Measurements from ENCODE around the gene NEK10. TPM values are rescaled to one million over a fixed set of nuclear protein-coding genes. Genes with fewer than 3 reads are reported as not detected.

The NEK10 gene
- total RNA-seq, 2 donors from 2014 or later: 0.73 to 0.98 TPM

DNA sequence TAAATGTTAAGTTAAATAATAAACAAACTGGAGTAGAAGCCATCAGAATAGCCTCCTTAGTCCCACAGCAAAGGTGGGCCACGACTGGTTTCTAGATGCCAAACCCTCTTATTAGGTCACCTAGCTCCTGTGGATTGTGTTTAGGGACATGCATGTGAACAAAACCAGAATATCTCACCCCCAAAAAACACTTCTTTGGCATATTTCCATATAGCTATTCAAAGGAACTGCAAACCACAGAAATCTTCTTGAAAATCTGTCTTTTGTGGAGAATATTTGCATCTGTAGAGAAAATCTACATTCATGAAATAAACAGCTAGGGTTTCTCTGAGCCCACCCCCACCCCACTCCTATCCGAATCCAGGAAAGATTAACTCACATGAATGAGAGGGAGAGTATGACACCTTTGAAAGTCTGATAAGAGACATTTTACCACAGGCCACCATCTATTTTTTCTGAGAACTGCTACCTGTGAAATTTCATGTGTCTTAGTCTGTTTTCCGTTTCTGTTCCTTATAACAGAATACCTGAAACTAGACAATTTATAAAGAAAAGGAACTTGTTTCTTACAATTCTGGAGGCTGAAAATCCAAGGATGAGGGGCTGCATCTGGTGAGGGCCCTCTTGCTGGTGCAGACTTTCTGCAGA, 159.4 kb downstream of the NEK10 start:
- DNase-seq (no peak), ATAC-seq (no peak)
- intact Hi-C loops (cut with DNase I, micrococcal nuclease): no loop called here

DNA sequence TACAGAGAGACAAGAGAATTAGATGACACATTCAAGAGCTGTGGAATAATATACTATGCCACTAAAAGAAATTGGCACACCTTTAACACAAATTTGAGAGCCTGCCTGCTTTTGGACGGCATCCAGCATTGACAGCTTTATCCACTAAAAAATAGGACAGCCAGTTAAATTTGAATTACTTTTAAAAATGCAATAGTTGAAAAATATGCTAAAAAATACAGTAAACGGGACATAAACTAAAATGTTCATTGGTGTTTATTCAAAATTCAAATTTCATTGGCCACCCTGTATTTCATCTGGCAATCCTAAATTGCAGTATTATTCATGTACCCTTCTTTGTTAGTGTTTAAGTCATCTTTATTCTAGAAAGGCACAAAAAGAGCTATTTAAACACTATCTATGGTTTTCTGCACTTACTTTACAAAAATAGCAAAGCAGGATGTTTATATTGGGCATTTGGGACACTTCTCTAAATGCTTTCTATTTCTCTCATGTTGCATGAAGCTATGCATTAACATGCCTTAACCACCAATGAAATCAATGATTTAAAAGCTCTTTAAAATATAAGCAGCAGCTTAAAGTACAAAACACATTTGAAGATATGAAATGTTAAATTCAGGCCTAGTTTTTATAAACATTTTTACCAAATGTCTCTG, 160.1 kb downstream of the NEK10 start:
- intact Hi-C loops (cut with DNase I, micrococcal nuclease): no loop called here
- ATAC-seq: no peak
- DNase-seq: no peak

DNA sequence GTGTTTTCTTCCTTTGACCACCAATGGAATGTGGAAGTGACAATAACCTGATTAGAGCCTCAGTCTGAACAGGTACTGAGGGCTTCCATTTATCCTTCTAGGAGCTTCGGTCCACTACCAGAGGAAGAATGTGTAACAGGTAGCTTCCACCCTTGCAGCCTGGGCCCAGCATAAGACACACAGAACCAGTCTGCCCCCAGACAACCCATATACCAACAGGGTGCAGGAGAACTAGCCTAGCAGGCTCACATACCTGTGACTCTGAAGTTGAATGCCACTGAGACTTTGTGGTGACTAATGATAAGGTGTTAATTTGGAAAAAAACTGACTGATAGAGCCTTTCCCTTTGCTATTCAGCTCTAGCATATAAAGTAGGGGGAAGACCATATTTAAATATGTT, 166.2 kb downstream of the NEK10 start:
- no peak for ATAC-seq
- DNase-seq: no peak
- intact Hi-C loops (cut with DNase I, micrococcal nuclease): no loop called here

DNA sequence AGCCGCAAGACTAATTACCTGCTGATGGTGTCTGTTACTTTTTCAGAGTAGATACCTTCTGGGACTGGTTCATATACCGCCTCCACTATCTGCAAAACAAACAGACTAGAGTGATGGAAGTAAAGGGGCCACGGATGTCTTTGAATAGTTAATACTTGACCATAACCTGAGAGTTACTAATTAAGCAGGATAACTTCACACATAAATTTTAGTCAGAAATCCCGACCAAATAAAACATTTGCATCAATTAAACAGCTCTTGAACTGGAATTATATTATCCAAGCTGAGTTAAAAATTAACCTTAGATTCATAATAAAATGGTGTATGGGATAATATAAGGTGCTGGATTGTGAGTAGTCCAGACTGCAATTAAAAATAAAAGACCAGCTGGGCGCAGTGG, 167.7 kb downstream of the NEK10 start:
- no peak for DNase-seq
- peak; percentile 92 for ATAC-seq
- intact Hi-C loops (cut with DNase I, micrococcal nuclease): no loop called here

DNA sequence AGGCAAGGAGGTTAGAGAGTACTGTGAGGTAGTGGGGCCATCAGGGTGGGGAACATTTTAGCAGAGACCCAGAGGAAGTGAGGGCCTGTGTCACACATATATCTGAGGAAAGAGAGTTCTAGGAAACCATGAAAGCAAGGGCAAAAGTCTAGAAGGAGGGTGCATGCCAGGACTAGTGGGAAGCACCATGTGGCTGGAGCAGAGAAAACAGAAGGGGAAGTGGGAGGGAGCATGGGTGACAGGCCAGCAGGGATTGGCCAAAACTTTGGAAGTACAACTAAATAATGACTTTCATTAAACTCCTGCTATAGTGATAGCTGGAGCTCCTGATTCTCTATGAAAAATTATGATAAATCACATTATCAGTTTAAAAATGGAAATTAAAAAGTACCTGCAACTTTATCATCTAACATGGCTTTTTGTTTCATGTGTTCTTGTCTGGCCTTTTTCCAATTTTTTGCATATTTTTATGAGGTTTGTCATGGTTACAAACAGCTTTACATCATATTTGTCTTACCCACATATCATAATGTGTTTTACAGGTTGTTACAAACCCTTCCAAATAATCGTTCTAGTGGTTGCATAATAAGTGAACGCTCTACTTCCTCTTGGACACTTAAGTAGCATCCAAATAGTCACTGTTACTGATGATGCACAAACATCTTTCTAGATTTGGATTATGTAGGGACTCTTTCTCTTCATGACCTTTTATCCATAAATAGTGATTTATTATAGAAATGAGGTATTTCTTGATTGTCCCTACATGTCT, 168.3 kb downstream of the NEK10 start:
- peak; percentile 86 for ATAC-seq
- intact Hi-C loops (cut with DNase I, micrococcal nuclease): no loop called here
- peak; percentile 10 to 36 for DNase-seq

DNA sequence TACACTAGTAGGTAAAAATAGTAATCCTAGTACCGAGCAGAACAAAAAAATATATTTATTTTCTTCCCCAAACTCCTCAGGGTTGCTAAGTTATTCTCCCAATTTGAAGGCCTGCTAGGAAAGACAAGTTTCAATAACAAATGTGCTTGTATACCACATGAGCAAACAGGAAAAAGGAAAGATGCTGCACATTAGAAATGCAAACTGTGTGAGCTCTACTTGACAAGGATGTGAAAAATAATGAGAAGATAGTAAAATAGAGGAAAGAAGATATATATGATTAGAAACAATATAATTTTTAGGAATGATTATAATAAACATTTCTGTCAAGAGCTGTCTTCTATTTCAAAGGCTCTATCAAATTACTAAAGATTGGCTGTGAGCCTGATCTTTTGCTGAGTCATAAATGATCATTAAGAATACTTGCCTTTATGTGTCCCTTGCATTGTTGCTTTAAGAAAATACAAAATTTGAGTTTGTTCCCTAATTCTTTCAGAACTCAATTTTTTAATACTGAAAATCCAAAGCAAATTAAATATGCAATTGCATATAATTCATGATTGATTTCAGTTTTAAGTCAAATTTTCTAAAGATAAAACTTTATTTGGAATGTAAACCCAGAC, 174.2 kb downstream of the NEK10 start:
- DNase-seq (no peak), ATAC-seq (no peak)
- intact Hi-C loops (cut with DNase I, micrococcal nuclease): no loop called here

DNA sequence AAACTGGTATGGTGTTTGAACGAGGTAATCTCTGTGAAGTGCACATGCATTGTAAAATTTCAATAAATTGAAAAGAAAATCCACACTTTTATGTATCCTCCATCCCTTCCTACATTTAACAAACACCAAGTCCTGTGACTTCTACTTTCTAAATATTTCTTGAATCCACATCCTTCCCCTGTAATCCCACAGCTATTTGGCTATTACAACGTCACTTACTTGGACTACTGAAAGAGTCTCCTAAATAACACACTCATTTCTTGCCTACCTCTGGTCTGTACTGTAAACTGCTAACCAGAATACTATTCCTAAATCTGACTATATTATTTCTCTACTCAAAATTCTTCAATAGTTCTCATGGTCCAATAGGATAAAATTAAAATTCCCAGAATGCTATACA, 176.1 kb downstream of the NEK10 start:
- no peak for DNase-seq
- no peak for ATAC-seq
- intact Hi-C loops (cut with DNase I, micrococcal nuclease): no loop called here

DNA sequence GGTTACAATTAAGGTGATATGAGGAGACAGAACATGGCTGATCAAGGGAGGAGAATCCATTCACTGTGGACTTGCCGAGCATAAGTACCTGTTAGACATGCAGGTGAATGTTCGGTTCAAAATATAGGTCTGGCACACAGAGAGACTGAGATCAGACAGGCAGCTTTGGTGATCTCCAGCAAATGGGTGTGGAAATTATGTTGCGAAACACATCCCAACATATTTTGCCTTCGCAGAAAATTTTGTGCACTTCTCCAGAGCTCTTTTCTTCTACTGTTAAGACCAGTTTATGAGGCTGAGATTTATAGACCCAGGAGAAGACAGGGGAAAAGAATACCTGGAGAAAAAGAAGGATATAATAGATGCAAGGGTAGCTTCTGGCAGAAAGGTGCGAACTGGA, 183.2 kb downstream of the NEK10 start:
- DNase-seq: no peak
- intact Hi-C loops (cut with DNase I, micrococcal nuclease): no loop called here

DNA sequence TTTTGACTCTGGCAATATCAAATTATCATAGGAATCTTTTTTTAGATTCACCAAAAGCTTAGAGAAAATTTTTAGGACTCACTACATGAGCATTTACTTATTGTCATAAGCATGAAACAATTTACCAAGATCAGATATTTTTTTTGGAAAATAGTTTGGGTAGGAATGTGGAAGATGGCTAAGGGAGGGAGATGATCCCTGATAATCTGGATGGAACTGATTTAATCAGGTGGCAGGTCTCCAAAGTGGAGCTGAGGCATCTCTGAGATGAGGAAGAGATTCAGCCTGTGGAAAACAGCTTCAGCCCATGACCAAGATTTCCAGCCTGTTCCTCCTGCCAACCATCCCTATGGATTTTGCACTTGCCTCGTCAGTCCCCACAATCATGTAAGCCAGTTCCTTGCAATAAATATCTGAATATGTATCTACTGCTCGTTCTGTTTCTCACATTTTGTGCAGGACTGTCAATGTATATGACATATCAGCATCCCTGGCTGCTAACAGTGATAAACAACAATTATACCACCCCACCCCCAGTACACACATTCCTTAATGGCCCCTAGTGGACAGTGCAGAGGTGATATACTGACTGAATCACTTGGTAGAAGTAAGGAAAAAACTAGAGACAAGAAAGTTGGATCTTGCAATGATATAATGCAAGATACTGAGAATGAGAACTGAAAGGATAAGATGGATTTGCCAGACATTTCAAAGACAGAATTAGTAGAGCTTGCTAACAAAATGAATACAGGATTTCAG, 183.8 kb downstream of the NEK10 start:
- DNase-seq (no peak), ATAC-seq (no peak)
- intact Hi-C loops (cut with DNase I, micrococcal nuclease): no loop called here

More for the DNA sequence above, 183.2 kb downstream of the NEK10 start:
- no peak for ATAC-seq

DNA sequence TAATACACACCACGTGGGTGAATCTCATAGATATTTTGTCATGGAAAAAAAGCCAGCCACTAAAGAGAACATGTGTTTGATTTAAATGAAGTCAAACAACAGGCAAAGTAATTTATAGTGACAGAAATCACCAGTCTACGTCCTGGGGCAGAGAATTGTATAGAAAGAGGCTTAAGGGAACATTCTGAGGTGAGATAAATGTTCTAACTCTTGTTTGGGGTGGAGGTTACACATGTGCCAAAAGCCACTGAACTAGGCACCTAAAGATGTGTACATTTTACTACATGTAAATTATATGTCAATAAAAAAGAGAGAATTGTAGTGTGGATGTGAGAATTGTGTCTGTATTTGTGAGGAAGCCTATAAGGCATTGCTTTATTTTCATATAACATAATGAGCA, 184.9 kb downstream of the NEK10 start:
- ATAC-seq: no peak
- no peak for DNase-seq
- intact Hi-C loops (cut with DNase I, micrococcal nuclease): no loop called here

DNA sequence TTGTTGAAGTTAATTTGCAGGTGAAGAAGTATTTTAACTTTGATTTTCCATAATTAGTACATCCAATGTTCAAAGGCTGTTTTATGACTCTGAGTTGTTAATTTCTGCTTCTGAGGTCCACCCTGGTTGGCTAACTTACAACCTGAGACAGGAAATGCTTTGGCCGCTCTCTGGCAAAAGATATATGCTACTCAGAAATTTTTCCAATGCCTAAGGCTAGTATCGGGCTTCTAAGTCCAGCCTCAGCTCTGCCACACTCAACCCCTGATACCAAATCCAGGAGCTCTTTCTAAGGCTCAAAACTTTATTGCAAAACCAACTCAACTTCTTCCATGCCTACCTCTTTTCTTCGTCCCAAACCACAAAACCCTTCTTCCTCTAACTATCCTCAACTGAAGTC, 192.9 kb downstream of the NEK10 start:
- ATAC-seq (no peak), DNase-seq (no peak)
- intact Hi-C loops (cut with DNase I, micrococcal nuclease): no loop called here

DNA sequence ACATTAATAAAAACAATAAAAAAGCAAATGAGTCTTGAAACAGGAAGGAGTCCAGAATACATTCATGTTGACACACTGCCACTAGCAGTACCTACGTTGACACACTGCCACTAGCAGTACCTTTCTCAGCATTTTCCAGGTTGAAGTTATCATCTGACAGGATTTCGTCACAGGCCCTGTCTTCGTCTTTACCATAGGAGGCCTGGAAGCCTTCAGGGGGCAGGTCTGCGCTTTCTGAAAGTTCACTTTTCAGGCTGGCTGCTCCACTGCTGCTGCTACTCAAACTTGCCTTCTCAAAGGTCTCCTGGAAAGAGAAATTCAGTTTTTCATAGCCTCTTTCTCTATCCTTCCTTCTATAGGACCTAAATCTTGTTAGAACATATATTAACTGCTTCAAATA, 194.7 kb downstream of the NEK10 start:
- no peak for DNase-seq
- no peak for ATAC-seq

DNA sequence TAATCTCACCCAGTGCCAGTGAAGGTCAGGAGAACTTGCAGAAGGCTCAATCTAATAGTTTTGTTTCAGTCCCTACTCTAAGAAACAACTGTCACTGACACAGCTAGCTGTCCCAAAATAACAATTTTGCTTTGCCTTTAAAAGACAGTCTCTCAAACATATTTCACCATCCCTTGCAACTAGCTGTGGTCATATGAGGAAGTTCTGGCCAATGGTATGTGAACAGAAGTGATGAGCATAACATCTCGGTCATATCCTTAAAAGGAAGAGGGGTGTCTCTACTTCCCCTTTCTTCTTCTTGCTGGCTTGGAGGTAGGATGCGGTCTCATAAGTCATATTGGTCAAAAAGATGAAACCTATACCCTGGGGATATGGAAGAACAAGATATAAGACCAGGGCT, 198.1 kb downstream of the NEK10 start:
- ATAC-seq (no peak), DNase-seq (no peak)
- intact Hi-C loops (cut with DNase I, micrococcal nuclease): no loop called here

More for the DNA sequence above, 194.7 kb downstream of the NEK10 start:
- intact Hi-C loops (cut with DNase I, micrococcal nuclease): no loop called here

DNA sequence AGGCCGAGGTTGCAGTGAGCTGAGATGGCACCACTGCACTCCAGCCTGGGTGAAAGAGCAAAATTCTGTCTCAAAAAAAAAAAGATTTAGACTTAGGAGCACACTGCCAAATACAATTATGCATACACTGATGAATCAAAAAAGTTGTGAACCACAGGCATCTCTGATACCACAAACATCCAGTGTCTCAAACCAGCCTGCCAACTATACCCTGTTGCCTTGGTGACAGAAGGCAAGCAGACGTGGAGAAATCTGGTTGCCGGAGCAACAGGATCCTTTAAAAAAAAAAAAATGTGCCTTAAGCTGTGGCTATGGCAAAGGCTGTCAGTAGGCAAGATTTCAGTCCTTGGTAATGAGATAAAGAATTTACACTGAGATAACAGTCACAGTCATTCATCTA, 202.3 kb downstream of the NEK10 start:
- no peak for ATAC-seq
- no peak for DNase-seq
- intact Hi-C loops (cut with DNase I, micrococcal nuclease): no loop called here

DNA sequence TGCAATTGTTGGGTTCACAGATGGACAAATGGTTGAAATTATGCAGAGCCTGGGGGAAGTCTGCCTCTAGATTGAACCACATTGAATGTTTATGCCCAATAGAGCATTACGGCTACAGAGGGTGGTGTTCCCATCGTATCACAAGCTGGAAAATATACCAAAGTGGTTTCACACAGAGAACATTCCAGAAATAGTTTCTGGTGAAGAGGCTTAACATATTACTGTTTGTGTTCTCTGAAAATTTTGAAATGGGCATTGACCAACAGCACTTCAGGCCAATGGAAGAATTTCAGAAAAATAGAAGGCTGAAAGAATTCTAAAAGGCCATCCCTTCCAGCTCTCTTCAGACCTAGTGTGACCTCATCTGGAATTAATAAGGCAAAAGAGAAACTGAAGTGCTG, 203.9 kb downstream of the NEK10 start:
- intact Hi-C loops (cut with DNase I, micrococcal nuclease): no loop called here
- ATAC-seq (no peak), DNase-seq (no peak)

DNA sequence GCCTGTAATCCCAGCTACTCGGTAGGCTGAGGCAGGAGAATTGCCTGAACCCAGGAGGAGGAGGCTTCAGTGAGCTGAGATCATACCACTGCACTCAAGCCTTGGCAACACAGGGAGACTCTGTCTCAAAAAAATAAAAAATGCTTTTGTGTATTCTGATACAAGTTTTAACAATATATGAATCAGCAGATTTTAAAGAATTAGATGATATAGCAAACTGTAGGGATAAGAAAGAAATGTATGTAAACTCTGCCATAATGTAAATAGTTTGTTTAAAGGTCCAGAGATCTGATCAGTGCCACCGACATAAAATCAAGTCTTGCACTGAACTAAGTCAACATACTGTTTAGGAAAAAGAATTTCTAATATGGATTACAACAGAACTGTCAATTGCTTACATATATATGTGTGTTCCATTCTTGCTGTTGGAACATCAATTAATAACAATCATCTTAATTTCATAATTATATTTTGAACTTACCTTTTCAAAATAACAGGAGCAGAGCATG, 208.3 kb downstream of the NEK10 start:
- ATAC-seq: no peak
- no peak for DNase-seq
- intact Hi-C loops (cut with DNase I, micrococcal nuclease): no loop called here

DNA sequence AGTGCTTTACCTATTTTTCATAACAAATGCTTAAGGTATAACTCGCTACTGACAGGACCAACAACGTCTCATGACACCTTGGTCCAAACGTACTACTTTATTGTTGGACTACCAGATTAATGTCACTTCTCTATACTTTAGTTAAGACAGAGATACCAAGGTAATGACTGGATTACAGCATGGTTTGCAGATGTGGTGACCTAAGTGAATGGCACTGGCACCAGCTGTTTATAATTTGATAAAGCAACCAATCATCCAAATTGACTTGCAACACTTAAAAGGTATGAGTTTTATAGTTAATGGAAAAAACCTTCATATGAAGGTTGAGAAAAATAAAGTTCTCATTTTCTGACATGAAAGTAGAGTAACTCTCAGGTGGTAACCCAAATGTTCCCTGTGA, 209.0 kb downstream of the NEK10 start:
- intact Hi-C loops (cut with DNase I, micrococcal nuclease): no loop called here
- DNase-seq (no peak), ATAC-seq (no peak)

DNA sequence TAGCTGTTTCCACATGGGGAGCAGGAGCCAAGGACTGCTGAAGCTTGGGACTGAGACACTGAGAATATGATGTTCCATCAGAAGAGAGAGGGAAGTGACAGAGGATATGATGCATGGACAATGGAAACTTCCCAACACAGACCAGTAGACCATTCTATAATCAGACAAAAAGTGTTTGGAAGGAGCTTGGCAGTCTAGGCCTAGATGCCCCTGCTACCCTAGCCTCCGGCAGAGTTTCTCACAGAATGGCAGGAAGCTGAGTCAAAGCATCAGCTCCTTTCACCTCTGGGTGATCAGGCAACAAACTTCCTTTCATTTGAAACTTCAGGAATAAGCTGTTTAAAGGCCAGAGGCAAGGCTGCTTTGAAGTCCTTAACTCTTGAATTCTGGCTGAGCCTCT, 222.0 kb downstream of the NEK10 start:
- ATAC-seq: no peak
- intact Hi-C loops (cut with DNase I, micrococcal nuclease): no loop called here
- DNase-seq: no peak

DNA sequence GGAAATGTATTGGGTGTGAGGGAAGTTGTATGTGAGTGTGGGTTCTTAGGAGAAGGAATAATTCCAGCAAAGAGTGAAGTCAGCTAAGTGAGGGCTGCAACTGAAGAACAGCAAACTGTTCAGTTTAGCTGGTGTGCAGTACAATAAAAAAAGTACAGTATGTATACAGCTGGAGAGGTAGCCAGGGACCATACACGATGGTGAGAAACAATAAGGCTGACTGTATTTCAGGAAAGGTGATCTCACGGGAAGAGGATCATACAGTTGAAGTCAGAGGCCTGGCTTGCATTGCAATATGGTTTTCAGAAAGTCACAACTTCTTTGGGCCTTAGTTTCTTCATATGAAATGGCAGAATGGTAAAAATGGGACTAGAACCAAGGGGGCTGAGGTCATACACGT, 222.4 kb downstream of the NEK10 start:
- ATAC-seq: no peak
- intact Hi-C loops (cut with DNase I, micrococcal nuclease): no loop called here
- DNase-seq: no peak
